ENCODE data around the gene RGMB. TPM values are rescaled to one million over a fixed set of nuclear protein-coding genes. Genes with fewer than 3 reads are reported as not detected.

The RGMB gene
- total RNA-seq, 3 donors from 2014 or later (not counting 1 experiment from before 2014, with no cell fraction given), result 0.35 to 1.5 (median 0.86) TPM

- Histone ChIP-seq H3K4me3 (ENCODE audit: low read length) (no peak overlapping the region), H3K27ac (ENCODE audit: low read length) (no peak overlapping the region), H3K4me1 (ENCODE audit: control insufficient read depth, insufficient read depth, low read length) (no peaks in the 10 kb centered on the region), H3K27me3 (ENCODE audit: control insufficient read depth, insufficient read depth, low read length) (no peaks in the 10 kb centered on the region), H3K9me3 (ENCODE audit: control insufficient read depth, insufficient read depth, low read length) (no peaks in the 10 kb centered on the region), H3K36me3 (ENCODE audit: control insufficient read depth, insufficient read depth, low read length) (no peaks in the 10 kb centered on the region)
- no peaks in the 10 kb centered on the region for H3K9me3 Mint-ChIP-seq
- H3K27ac Mint-ChIP-seq, result no peak overlapping the region
- ATAC-seq, result peak in 2 of 3 donors; percentile 46 to 57
- TF ChIP-seq CTCF (IDR thresholded peaks at IDR 0.05), result peak; percentile 58
- H3K4me1 Mint-ChIP-seq, result no peaks in the 10 kb centered on the region
- intact Hi-C loops (cut with micrococcal nuclease), result no loop called here
- DNase-seq, result peak in 1 of 2 donors; percentile 68
- no peaks in the 10 kb centered on the region for H3K36me3 Mint-ChIP-seq
- 25% methylated on average over 5 of the region's 7 CpGs for WGBS (ENCODE audit: insufficient coverage)
- peaks cover 0 to 13% of the 10 kb centered on the region in 2 donors for H3K27me3 Mint-ChIP-seq (ENCODE audit: low read depth in 2 of 2)
- no peak overlapping the region for H3K4me3 Mint-ChIP-seq
Observed at GRCh38 chr5:98796197-98796972, 22.9 kb downstream of the RGMB start.

GRCh38 chr5:98798371-98798770 lies 24.9 kb downstream of the RGMB start:
- TF ChIP-seq CTCF (IDR thresholded peaks at IDR 0.05), result no peak
- Mint-ChIP-seq H3K36me3 (no peaks in the 10 kb centered on the region), H3K4me1 (no peaks in the 10 kb centered on the region), H3K27ac (no peak overlapping the region), H3K4me3 (no peak overlapping the region), H3K9me3 (no peaks in the 10 kb centered on the region), H3K27me3 (ENCODE audit: low read depth in 2 of 2) (peaks cover 0 to 5% of the 10 kb centered on the region in 2 donors)
- Histone ChIP-seq H3K36me3 (ENCODE audit: control insufficient read depth, insufficient read depth, low read length) (no peaks in the 10 kb centered on the region), H3K9me3 (ENCODE audit: control insufficient read depth, insufficient read depth, low read length) (no peaks in the 10 kb centered on the region), H3K27me3 (ENCODE audit: control insufficient read depth, insufficient read depth, low read length) (no peaks in the 10 kb centered on the region), H3K27ac (ENCODE audit: low read length) (no peak overlapping the region), H3K4me3 (ENCODE audit: low read length) (no peak overlapping the region), H3K4me1 (ENCODE audit: control insufficient read depth, insufficient read depth, low read length) (no peaks in the 10 kb centered on the region)
- DNase-seq, result no peak
- 91% methylated on average over 1 of the region's 1 CpG for WGBS (ENCODE audit: insufficient coverage)
- no peak for ATAC-seq
- intact Hi-C loops (cut with micrococcal nuclease), result no loop called here

- TF ChIP-seq CTCF (IDR thresholded peaks at IDR 0.05), result no peak
- no peaks in the 10 kb centered on the region for H3K9me3 Mint-ChIP-seq
- Histone ChIP-seq H3K27ac (ENCODE audit: low read length) (no peak overlapping the region), H3K4me3 (ENCODE audit: low read length) (no peak overlapping the region), H3K4me1 (ENCODE audit: control insufficient read depth, insufficient read depth, low read length) (no peaks in the 10 kb centered on the region), H3K9me3 (ENCODE audit: control insufficient read depth, insufficient read depth, low read length) (no peaks in the 10 kb centered on the region), H3K27me3 (ENCODE audit: control insufficient read depth, insufficient read depth, low read length) (no peaks in the 10 kb centered on the region), H3K36me3 (ENCODE audit: control insufficient read depth, insufficient read depth, low read length) (no peaks in the 10 kb centered on the region)
- H3K27me3 Mint-ChIP-seq (ENCODE audit: low read depth in 2 of 2), result peaks cover 0 to 5% of the 10 kb centered on the region in 2 donors
- no peaks in the 10 kb centered on the region for H3K36me3 Mint-ChIP-seq
- 83% methylated on average over 3 of the region's 3 CpGs for WGBS (ENCODE audit: insufficient coverage)
- intact Hi-C loops (cut with micrococcal nuclease), result no loop called here
- DNase-seq (no peak), ATAC-seq (no peak)
- no peak overlapping the region for H3K27ac Mint-ChIP-seq
- H3K4me3 Mint-ChIP-seq, result no peak overlapping the region
- H3K4me1 Mint-ChIP-seq, result no peaks in the 10 kb centered on the region
Observed at GRCh38 chr5:98798847-98799246, 25.4 kb downstream of the RGMB start.

DNA sequence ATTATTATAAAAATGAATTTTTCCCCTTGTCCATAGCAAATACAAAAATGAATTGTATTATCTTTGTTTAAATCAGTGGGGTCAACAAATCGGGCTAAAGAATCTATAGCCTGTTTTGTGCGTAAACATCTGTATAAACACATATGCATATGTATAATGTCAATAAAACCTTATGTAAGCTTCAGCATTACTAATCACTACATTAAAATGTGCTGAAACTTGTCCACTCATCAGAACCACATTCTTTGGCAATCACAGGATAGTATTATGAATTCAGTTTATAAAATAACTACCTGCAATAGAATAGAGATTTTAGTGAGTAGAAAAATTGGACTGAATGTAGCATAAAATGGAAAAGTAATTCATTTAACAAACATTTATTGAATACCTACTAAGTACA lies 30.6 kb downstream of the RGMB start:
- H3K27me3 ChIP-seq (ENCODE audit: control insufficient read depth, insufficient read depth, low read length), result peaks cover 2% of the 10 kb centered on the region
- DNase-seq (no peak), ATAC-seq (no peak)
- H3K27ac ChIP-seq (ENCODE audit: low read length), result no peak overlapping the region
- no peak for TF ChIP-seq CTCF (IDR thresholded peaks at IDR 0.05)
- H3K27me3 Mint-ChIP-seq (ENCODE audit: low read depth in 2 of 2), result peaks cover 0 to 1% of the 10 kb centered on the region in 2 donors
- no peak overlapping the region for H3K4me3 ChIP-seq (ENCODE audit: low read length)
- H3K4me1 ChIP-seq (ENCODE audit: control insufficient read depth, insufficient read depth, low read length), result no peaks in the 10 kb centered on the region
- H3K36me3 Mint-ChIP-seq, result peaks cover 26% of the 10 kb centered on the region
- peaks cover 5% of the 10 kb centered on the region for H3K9me3 ChIP-seq (ENCODE audit: control insufficient read depth, insufficient read depth, low read length)
- peaks cover 5 to 8% of the 10 kb centered on the region in 2 donors for H3K9me3 Mint-ChIP-seq
- intact Hi-C loops (cut with micrococcal nuclease), result no loop called here
- no CpG with 5 or more reads among the region's 2 CpGs for WGBS (ENCODE audit: insufficient coverage)
- H3K36me3 ChIP-seq (ENCODE audit: control insufficient read depth, insufficient read depth, low read length), result no peaks in the 10 kb centered on the region
- H3K4me3 Mint-ChIP-seq, result no peak overlapping the region
- H3K4me1 Mint-ChIP-seq, result no peaks in the 10 kb centered on the region
- no peak overlapping the region for H3K27ac Mint-ChIP-seq
